IgD-negative memory B cell (primary cell): ENCODE measurements around the gene CYTH3. TPM values are rescaled to one million over a fixed set of nuclear protein-coding genes. Genes with fewer than 3 reads are reported as not detected.
A peak's percentile ranks its signal among the peaks of the same experiment; 100 is the strongest.

ENCODE experiments used
- H3K27ac Mint-ChIP-seq, 3 donors: one replicate each; pipeline ENCODE4 v1.8.0; 2020 to 2022; ENCODE audit warnings: mild to moderate bottlenecking in 3 of 3, mixed read lengths in 3 of 3, moderate library complexity in 1 of 3
- H3K27me3 Mint-ChIP-seq: one replicate; pipeline ENCODE4 v1.8.0; 2021; ENCODE audit warnings: mixed read lengths
- H3K36me3 Mint-ChIP-seq: one replicate; pipeline ENCODE4 v1.8.0; 2020; ENCODE audit warnings: mild to moderate bottlenecking, mixed read lengths
- H3K4me1 Mint-ChIP-seq, 3 donors: one replicate each; pipeline ENCODE4 v1.8.0; 2020 to 2022; ENCODE audit warnings: mixed read lengths in 3 of 3, mild to moderate bottlenecking in 1 of 3
- H3K4me3 Mint-ChIP-seq, 4 donors: one replicate each; pipeline ENCODE4 v1.8.0; 2020 to 2022; ENCODE audit warnings: mild to moderate bottlenecking in 4 of 4, mixed read lengths in 4 of 4, moderate library complexity in 3 of 4
- H3K9me3 Mint-ChIP-seq, 3 donors: one replicate each; pipeline ENCODE4 v1.8.0; 2020 to 2021; ENCODE audit warnings: mixed read lengths in 3 of 3, mild to moderate bottlenecking in 1 of 3
- polyA plus RNA-seq: library from polyadenylated mRNA; unstranded; fragments of 300-500 nt; fragmentation: Illumina TruSeq; gene quantifications from one replicate; pipeline ENCODE4 v1.2.3, GENCODE V29; 2021

Gene CYTH3
- polyA plus RNA-seq, 1 donor from 2014 or later: 3.0 TPM

DNA sequence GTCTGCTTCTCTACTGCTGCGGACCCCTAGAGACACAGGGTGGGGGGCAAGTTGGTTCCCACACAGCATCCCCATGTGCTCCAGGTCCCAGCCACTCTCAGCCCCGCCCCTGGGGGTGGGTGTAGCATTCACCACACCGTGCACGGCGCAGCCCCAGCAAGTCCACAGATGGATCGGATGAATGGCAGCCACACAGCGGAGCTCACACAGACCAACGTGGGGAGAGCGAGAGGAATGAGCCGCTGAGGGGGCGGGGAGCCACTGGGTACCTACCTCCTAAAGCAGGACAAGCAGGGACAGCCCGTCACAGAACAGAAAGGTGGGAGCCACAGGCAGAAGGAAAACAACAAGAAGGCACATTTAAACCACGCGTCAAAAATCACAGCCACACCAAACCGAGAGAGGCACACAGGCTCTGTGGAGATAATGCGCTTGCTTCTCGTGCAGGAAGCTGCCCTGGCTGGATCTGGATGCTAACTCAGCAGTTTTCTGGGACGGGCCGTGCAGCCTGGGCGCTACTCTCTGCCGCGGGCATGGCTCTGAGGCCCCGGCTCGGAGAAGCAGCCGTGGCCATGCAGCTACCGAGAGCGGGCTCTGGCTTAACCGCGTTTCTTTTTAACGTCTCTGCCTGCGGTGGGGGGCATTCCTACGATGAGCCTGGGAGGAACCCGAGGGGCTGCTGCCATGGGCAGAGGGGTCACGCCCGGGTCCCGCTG lies 102.5 kb downstream of the CYTH3 start:
- Mint-ChIP-seq H3K4me1 (no peaks in the 10 kb centered on the region), H3K4me3 (peak overlapping the region in 1 of 4 donors; percentile 80), H3K27ac (no peak overlapping the region), H3K9me3 (no peaks in the 10 kb centered on the region), H3K36me3 (peaks cover 2% of the 10 kb centered on the region), H3K27me3 (no peaks in the 10 kb centered on the region)

DNA sequence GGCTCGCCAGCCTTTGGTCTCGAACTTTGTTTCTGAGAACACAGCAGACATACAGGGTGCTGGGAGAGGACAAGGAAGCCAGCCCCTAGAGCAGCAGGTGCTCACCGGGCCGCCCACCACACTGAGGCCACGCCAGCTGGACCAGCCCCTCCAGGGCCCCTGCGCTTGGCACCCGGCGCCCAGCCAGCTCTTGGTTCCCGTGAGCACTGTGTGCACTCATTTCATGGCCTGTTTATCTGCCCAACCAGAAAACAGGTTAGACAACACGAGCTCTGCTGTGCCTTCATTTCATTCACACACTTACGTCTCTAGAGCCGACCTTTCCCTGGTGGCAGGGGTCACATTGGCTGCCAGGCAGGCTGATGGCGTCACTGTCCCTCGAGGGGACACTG lies 104.0 kb downstream of the CYTH3 start:
- Mint-ChIP-seq H3K27me3 (no peaks in the 10 kb centered on the region), H3K27ac (no peak overlapping the region), H3K9me3 (no peaks in the 10 kb centered on the region), H3K4me1 (no peaks in the 10 kb centered on the region), H3K36me3 (no peaks in the 10 kb centered on the region), H3K4me3 (no peak overlapping the region)

DNA sequence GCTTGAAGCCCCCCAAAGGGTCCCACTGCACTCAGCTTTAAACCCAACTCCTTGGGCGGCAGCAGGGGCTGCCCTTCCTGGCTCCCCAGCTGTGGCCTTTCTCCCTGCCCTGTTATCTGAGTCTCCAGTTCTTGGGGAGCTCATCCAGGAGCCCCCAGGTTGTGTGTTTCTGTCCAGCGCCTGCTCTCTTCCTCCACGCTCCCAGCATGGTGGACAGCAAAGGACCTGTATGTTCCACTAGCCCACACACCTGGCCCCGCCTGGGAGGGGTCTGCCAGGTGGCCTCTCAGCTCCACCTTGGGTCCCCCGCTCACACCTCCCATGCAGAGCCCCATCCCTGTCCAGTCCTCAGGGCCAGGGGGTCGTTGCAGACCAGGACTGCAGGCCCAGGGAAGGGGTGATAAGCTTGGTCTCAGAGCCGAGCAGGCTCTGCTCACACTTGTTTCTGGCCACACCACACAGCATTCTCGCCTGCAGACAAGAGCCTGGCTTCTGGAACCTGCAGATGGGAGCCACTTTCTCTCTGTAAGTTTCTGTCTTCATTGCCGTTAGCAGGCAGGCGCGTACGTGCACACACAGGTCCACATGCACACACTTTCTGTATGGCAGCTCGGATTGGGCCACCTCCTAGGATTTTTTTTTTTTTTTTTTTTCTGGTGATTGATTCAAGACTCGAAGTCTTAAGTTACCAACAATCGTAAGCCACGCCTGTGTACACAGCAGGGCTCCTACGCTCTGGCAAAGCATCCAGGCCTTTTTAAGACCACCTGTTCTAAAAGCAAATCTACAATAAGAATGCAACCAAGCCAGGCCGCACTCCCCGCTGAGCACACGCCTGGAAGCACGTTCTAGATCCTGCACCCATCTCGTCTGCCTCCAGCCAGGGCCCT lies 104.6 kb downstream of the CYTH3 start:
- no peak overlapping the region for H3K4me3 Mint-ChIP-seq
- H3K27me3 Mint-ChIP-seq: no peaks in the 10 kb centered on the region
- H3K4me1 Mint-ChIP-seq: no peaks in the 10 kb centered on the region
- peaks cover 1% of the 10 kb centered on the region for H3K36me3 Mint-ChIP-seq
- peak overlapping the region in 1 of 3 donors; percentile 78 for H3K27ac Mint-ChIP-seq
- H3K9me3 Mint-ChIP-seq: no peaks in the 10 kb centered on the region

DNA sequence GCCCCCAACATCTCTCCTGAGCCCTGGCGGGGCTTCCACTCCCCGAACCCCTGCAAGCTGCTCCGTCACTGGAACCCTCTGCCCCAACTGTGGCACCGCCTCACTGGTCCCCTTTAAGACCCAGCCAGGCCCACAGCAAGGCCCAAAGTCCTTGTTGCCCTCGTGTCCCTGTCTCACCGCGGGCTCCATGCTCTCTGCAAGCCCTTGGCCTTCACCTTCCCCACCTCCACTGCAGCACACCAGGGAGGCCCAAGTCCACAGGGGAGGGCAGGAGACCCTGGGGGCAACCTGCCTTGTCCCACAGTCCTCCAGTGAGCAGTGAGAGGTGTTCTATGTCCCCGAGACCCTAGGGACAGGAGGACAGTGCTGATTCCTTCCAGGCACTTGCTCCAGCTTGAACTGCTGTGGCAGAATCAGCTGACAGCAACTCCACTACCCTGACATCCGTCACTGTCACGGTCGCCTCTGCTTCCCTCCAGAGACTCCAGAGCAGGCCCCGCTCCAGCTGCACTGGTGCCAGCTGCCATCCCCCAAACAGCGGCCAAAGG lies 105.3 kb downstream of the CYTH3 start:
- no peaks in the 10 kb centered on the region for H3K4me1 Mint-ChIP-seq
- H3K27me3 Mint-ChIP-seq: no peaks in the 10 kb centered on the region
- H3K27ac Mint-ChIP-seq: no peak overlapping the region
- no peak overlapping the region for H3K4me3 Mint-ChIP-seq
- no peaks in the 10 kb centered on the region for H3K9me3 Mint-ChIP-seq
- peaks cover 1% of the 10 kb centered on the region for H3K36me3 Mint-ChIP-seq

GRCh38 chr7:6166443-6166891 lies 106.0 kb downstream of the CYTH3 start:
- Mint-ChIP-seq H3K4me3 (no peak overlapping the region), H3K27ac (peak overlapping the region in 1 of 3 donors; percentile 31), H3K9me3 (no peaks in the 10 kb centered on the region)

DNA sequence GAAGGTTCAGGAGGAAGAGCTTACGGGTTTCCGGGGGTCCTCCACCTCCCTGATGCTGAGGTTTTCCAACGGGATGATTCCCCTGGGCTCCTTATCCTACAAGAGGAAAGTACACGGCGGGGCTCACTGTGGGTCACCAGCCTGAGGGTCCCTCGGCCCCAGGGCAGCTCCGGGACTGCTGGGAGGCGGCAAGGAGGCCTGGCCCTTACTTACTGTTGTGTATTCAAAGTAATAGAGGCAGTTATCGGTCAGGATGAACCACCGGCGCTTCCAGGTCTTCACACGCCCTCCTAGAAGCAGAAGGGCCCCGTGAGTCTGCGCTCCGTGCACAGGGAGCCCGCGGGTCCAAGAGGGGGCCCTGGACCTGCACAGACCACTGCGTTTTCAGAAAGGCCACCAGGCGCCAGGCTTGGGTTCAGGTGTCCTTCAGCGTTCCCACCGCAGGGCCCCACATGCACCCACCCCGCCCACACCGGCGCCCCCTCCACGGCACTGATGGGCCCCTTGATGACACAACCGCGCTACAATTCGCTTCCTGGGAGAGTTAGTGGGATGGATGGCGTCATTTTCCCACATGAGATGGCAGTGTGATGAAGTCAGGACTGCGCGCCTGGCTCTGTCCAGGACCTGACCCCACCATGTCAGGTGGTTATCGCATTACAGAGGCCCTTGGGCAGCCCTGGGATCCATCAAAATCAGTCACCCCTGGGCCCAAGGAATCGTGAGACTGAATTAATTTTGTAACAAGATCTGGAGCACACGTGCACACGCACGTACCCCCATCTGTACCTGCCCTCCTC lies 106.7 kb downstream of the CYTH3 start:
- no peaks in the 10 kb centered on the region for H3K27me3 Mint-ChIP-seq
- H3K4me1 Mint-ChIP-seq: no peaks in the 10 kb centered on the region
- no peak overlapping the region for H3K27ac Mint-ChIP-seq
- peaks cover 1% of the 10 kb centered on the region for H3K36me3 Mint-ChIP-seq
- no peaks in the 10 kb centered on the region for H3K9me3 Mint-ChIP-seq
- H3K4me3 Mint-ChIP-seq: no peak overlapping the region

More at GRCh38 chr7:6166443-6166891, 106.0 kb downstream of the CYTH3 start:
- H3K36me3 Mint-ChIP-seq: peaks cover 1% of the 10 kb centered on the region
- H3K27me3 Mint-ChIP-seq: no peaks in the 10 kb centered on the region
- H3K4me1 Mint-ChIP-seq: no peaks in the 10 kb centered on the region

DNA sequence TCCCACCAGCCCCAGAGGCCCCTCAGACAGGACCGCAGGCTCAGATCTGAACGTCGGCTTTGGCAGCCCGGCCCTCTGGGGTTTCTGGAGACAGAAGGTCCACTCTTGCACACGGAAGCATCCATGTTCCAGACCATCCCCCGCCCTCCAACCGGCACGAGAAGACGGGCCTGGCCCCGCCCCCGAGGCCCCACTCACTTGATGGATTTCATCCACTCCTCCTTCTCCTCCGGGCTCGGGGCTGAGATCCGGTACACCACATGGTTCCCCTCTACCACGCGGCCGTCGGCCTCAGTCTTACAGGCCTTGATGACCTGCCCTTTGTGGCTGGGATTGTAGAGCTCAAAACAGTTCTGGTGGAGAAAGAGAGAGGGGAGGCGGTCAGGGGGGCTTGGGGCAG lies 107.3 kb downstream of the CYTH3 start:
- H3K27me3 Mint-ChIP-seq: no peaks in the 10 kb centered on the region
- H3K4me3 Mint-ChIP-seq: no peak overlapping the region
- H3K4me1 Mint-ChIP-seq: no peaks in the 10 kb centered on the region
- no peak overlapping the region for H3K27ac Mint-ChIP-seq
- H3K36me3 Mint-ChIP-seq: peaks cover 1% of the 10 kb centered on the region
- H3K9me3 Mint-ChIP-seq: no peaks in the 10 kb centered on the region

DNA sequence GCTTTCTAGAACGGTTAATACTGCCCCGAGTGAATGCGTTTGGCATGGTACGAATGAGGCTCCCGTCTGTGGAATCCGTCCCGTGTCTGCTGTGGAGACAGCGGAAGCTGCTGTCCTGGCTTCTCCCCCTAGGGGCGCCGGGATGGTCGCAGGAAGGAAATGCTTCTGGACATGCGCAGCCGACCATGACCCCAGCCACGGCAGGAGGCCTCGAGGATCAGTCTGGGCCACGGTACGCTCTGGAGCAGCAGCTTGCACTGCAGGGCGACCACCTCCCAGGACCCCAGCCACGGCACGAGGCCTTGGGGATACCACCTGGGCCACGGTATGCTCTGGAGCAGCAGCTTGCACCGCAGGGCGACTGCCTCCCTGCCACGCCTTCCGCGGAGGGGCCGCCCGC lies 107.9 kb downstream of the CYTH3 start:
- Mint-ChIP-seq H3K27me3 (no peaks in the 10 kb centered on the region), H3K4me1 (no peaks in the 10 kb centered on the region), H3K36me3 (peaks cover 1% of the 10 kb centered on the region), H3K27ac (no peak overlapping the region), H3K9me3 (no peaks in the 10 kb centered on the region), H3K4me3 (no peak overlapping the region)

DNA sequence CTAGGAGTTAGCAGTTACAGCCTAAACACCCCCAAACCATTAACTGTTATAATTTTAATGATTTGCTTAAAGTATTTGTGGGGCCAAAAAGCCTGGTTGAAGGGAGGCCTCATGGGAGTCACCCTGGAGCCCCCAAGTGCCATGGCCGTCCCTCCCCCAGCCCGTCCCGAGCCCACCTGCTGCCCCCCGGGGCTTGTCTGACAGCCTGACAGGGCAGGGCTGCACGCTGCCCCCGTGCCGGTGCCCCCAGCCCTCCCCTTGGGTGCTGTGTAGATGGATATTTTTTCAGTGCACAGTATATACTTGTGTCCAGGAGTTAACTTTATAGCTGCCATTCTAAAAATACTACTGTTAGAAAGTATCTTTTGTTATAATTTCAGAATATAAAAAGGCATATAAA lies 108.4 kb downstream of the CYTH3 start:
- Mint-ChIP-seq H3K9me3 (no peaks in the 10 kb centered on the region), H3K36me3 (peaks cover 1% of the 10 kb centered on the region), H3K4me3 (no peak overlapping the region), H3K27ac (no peak overlapping the region), H3K4me1 (no peaks in the 10 kb centered on the region), H3K27me3 (no peaks in the 10 kb centered on the region)

DNA sequence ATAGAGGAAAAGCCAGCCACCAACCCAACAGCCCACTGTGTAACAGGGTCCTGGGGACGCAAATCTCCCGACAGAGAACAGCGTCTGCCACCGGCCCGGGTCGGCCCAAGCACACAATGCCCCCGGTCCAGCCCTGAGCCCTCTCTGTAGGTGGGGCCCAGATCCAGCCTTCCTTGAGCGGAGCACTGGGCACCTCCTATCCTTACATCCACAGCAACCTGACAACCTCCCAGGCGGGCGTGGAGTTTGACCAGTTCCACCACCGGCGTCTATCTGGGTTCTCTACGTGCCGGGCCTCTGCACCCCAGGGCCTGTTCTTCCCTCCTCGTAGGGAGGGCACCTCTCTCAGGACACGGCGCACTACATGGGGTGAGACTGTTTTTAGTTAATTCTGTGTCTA lies 109.0 kb downstream of the CYTH3 start:
- Mint-ChIP-seq H3K27ac (peak overlapping the region in 1 of 3 donors; percentile 74), H3K27me3 (no peaks in the 10 kb centered on the region), H3K4me3 (no peak overlapping the region), H3K4me1 (no peaks in the 10 kb centered on the region), H3K9me3 (no peaks in the 10 kb centered on the region), H3K36me3 (peaks cover 1% of the 10 kb centered on the region)

DNA sequence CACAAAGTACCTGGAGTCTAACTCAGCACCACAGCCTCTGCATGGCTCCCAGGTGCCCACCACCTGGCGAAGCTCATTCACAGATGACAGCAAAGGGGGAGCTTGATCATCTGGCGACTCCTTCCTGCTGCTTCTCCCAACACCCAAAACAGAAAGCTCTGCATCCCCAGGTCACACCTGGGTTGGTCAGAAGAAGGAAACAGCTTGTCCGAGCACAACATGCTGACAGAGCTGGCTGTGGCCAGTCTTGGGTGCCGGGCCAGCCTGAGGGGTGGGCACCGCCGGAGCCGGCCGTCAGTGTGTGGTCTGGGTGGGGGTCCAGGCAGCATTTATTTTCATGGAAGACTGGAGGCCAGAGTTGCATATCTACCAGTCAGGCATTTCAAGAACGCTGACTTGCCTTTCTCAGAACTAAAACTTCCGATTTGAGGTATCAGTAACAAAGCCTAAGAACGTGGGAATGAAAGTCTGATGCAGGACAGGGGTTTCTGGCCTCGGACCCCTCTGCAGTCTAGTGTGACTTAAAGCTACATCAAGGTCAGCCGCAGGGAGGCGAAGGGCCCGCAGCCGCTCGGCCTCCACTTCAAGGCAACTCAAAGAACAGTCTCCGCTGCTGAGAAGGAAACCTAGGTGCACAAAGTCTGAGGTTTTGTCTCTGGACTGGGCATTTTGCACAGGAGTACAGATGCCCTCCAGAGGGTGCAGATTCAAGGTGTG lies 109.6 kb downstream of the CYTH3 start:
- H3K4me3 Mint-ChIP-seq: no peak overlapping the region
- peaks cover 2% of the 10 kb centered on the region for H3K36me3 Mint-ChIP-seq
- peaks cover 0 to under 1% (median 0%) of the 10 kb centered on the region in 3 donors for H3K4me1 Mint-ChIP-seq
- H3K27ac Mint-ChIP-seq: peak overlapping the region in 1 of 3 donors; percentile 74
- no peaks in the 10 kb centered on the region for H3K9me3 Mint-ChIP-seq
- no peaks in the 10 kb centered on the region for H3K27me3 Mint-ChIP-seq

GRCh38 chr7:6162331-6162620 lies 110.1 kb downstream of the CYTH3 start:
- Mint-ChIP-seq H3K4me1 (peaks cover 0 to 3% (median 0%) of the 10 kb centered on the region in 3 donors), H3K4me3 (no peak overlapping the region), H3K36me3 (peaks cover 3% of the 10 kb centered on the region), H3K27ac (no peak overlapping the region), H3K9me3 (no peaks in the 10 kb centered on the region), H3K27me3 (no peaks in the 10 kb centered on the region)

GRCh38 chr7:6161463-6162330 lies 110.7 kb downstream of the CYTH3 start:
- H3K9me3 Mint-ChIP-seq: no peaks in the 10 kb centered on the region
- peaks cover 0 to 3% (median 0%) of the 10 kb centered on the region in 3 donors for H3K4me1 Mint-ChIP-seq
- H3K36me3 Mint-ChIP-seq: peaks cover 3% of the 10 kb centered on the region
- H3K27me3 Mint-ChIP-seq: no peaks in the 10 kb centered on the region
- no peak overlapping the region for H3K27ac Mint-ChIP-seq
- no peak overlapping the region for H3K4me3 Mint-ChIP-seq

DNA sequence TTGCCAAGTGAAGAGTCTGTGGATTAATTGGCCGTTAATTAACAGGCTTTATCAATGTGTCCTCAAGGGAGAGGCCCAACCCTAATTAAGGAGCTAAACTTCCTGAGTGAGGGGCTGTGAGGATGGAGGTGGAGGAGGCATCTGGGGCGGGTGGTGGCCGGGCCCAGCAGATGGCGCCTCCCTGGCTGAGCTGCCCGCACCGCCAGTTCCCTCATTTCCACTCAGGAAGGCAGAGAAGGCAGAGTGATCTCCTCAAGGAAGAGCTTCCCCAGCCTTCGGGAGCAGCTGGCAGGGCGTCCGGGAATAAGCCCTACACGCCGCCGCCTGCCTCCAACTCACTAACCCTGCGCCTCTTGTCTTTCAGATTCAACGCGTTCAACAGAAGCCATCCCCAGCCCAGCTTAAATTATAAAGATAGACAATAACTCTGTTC lies 112.2 kb downstream of the CYTH3 start:
- no peak overlapping the region for H3K27ac Mint-ChIP-seq
- peaks cover 5% of the 10 kb centered on the region for H3K36me3 Mint-ChIP-seq

More for the DNA sequence above, 112.2 kb downstream of the CYTH3 start:
- no peaks in the 10 kb centered on the region for H3K27me3 Mint-ChIP-seq
- no peaks in the 10 kb centered on the region for H3K9me3 Mint-ChIP-seq
- peaks cover 0 to 3% (median 0%) of the 10 kb centered on the region in 3 donors for H3K4me1 Mint-ChIP-seq
- no peak overlapping the region for H3K4me3 Mint-ChIP-seq
